HEK293T (cell line): ENCODE measurements around the gene VWA8.
"Not testable (repeated sequence)": the region's sequence is repeated elsewhere in the genome, so short reads cannot be mapped to it uniquely, and the experiment has no call there.

Experiments
- CTCF ChIA-PET: fragments of 350-600 bp; formaldehyde crosslinking; extraction: SDS; loops from one replicate; lab custom pipeline; 2021; ENCODE audit warnings: antibody characterized with exemption, inconsistent platforms; lab: Yijun Ruan, JAX
- POLR2A ChIA-PET: fragments of 350-600 bp; formaldehyde crosslinking; extraction: SDS; loops from one replicate; lab custom pipeline; 2020; ENCODE audit warnings: antibody characterized with exemption, inconsistent platforms; lab: Yijun Ruan, JAX
- DNase-seq: peaks from one replicate; pipeline ENCODE4 v3.0.0; 2012; ENCODE audit warnings: mixed read lengths; ENCODE audit errors: extremely low spot score
- ARNT ChIP-seq: fragments of 450-650 bp; IDR thresholded peaks from 2 replicates; pipeline ENCODE4 v1.6.1; 2017; ENCODE audit warnings: mild to moderate bottlenecking
- BHLHE40 ChIP-seq: fragments of 450-650 bp; IDR thresholded peaks from 2 replicates; pipeline ENCODE4 v1.6.1; 2016; ENCODE audit warnings: mild to moderate bottlenecking, moderate library complexity, borderline replicate concordance
- CTBP1 ChIP-seq: fragments of 450-650 bp; IDR thresholded peaks from 2 replicates; pipeline ENCODE4 v1.6.1; 2016; ENCODE audit warnings: borderline replicate concordance
- ELF4 ChIP-seq: fragments of 450-650 bp; IDR thresholded peaks from 2 replicates; pipeline ENCODE4 v1.6.1; 2017; ENCODE audit warnings: antibody characterized with exemption
- FOXA1 ChIP-seq: fragments of 450-650 bp; IDR thresholded peaks from 2 replicates; pipeline ENCODE4 v1.6.1; 2016; ENCODE audit warnings: mild to moderate bottlenecking
- FOXK2 ChIP-seq: fragments of 450-650 bp; IDR thresholded peaks from 2 replicates; pipeline ENCODE4 v1.6.1; 2016; ENCODE audit warnings: mild to moderate bottlenecking
- FOXM1 ChIP-seq: fragments of 450-650 bp; IDR thresholded peaks from 2 replicates; pipeline ENCODE4 v1.6.1; 2017; ENCODE audit warnings: mild to moderate bottlenecking, borderline replicate concordance
- HDGF ChIP-seq: fragments of 450-650 bp; IDR thresholded peaks from 2 replicates; pipeline ENCODE4 v1.6.1; 2017; ENCODE audit warnings: antibody characterized with exemption, borderline replicate concordance
- L3MBTL2 ChIP-seq: fragments of 450-650 bp; conservative IDR thresholded peaks from 2 replicates; pipeline ENCODE4 v1.6.1; 2016; ENCODE audit warnings: mild to moderate bottlenecking
- LEF1 ChIP-seq: fragments of 450-650 bp; IDR thresholded peaks from 2 replicates; pipeline ENCODE4 v1.6.1; 2017; ENCODE audit warnings: mild to moderate bottlenecking, borderline replicate concordance
- NFRKB ChIP-seq: fragments of 450-650 bp; IDR thresholded peaks from 2 replicates; pipeline ENCODE4 v1.6.1; 2016; ENCODE audit warnings: mild to moderate bottlenecking, moderate library complexity
- PKNOX1 ChIP-seq: fragments of 450-650 bp; IDR thresholded peaks from 2 replicates; pipeline ENCODE4 v1.6.1; 2016
- SP1 ChIP-seq: fragments of 450-650 bp; IDR thresholded peaks from 2 replicates; pipeline ENCODE4 v1.6.1; 2017
- SUZ12 ChIP-seq: fragments of 450-650 bp; IDR thresholded peaks from 2 replicates; pipeline ENCODE4 v1.6.1; 2016; ENCODE audit warnings: mild to moderate bottlenecking
- TARDBP ChIP-seq: fragments of 450-650 bp; IDR thresholded peaks from 2 replicates; pipeline ENCODE4 v1.6.1; 2016
- ZNF384 ChIP-seq: fragments of 450-650 bp; IDR thresholded peaks from 2 replicates; pipeline ENCODE4 v1.6.1; 2016

Gene VWA8

GRCh38 chr13:41905600-41906254 lies 55.2 kb downstream of the VWA8 start:
- POLR2A ChIA-PET, result no interaction called here
- TF ChIP-seq CTBP1 (no peak), ELF4 (no peak), HDGF (no peak), FOXA1 (no peak), ZNF384 (no peak)
- DNase-seq, result peak; percentile 26
- CTCF ChIA-PET, result no interaction called here

GRCh38 chr13:41900918-41901317 lies 60.0 kb downstream of the VWA8 start:
- CTCF ChIA-PET, result no interaction called here
- POLR2A ChIA-PET, result no interaction called here
- DNase-seq, result no peak
- TF ChIP-seq NFRKB (no peak), BHLHE40 (no peak), SUZ12 (no peak), TARDBP (no peak), PKNOX1 (no peak), FOXM1 (no peak), L3MBTL2 (no peak), LEF1 (no peak), SP1 (no peak), HDGF (no peak), FOXA1 (no peak), FOXK2 (no peak), ZNF384 (no peak), CTBP1 (no peak), ARNT (no peak), ELF4 (no peak)

GRCh38 chr13:41898411-41898810 lies 62.5 kb downstream of the VWA8 start:
- DNase-seq, CTCF ChIA-PET, POLR2A ChIA-PET: not testable (repeated sequence)

- TF ChIP-seq TARDBP, result no peak
- no peak for TF ChIP-seq CTBP1
- no peak for TF ChIP-seq ZNF384
- no peak for TF ChIP-seq FOXA1
- POLR2A ChIA-PET, result no interaction called here
- DNase-seq, result no peak
- CTCF ChIA-PET, result no interaction called here
These were observed 63.8 kb downstream of the VWA8 start for GRCh38 chr13:41897126-41897525.

GRCh38 chr13:41895478-41895877 lies 65.4 kb downstream of the VWA8 start:
- DNase-seq, result no peak
- ChIA-PET POLR2A (no interaction called here), CTCF (no interaction called here)
- TF ChIP-seq FOXK2, result no peak
- no peak for TF ChIP-seq PKNOX1
- TF ChIP-seq LEF1, result no peak
- TF ChIP-seq BHLHE40, result no peak
- no peak for TF ChIP-seq SUZ12
- no peak for TF ChIP-seq ELF4
- TF ChIP-seq TARDBP, result no peak
- TF ChIP-seq CTBP1, result no peak
- TF ChIP-seq HDGF, result no peak
- no peak for TF ChIP-seq SP1
- no peak for TF ChIP-seq ZNF384
- TF ChIP-seq ARNT, result no peak
- TF ChIP-seq L3MBTL2, result no peak
- TF ChIP-seq FOXA1, result no peak
- TF ChIP-seq FOXM1, result no peak
- TF ChIP-seq NFRKB, result no peak

GRCh38 chr13:41891119-41891518 lies 69.8 kb downstream of the VWA8 start:
- no peak for TF ChIP-seq CTBP1
- TF ChIP-seq HDGF, result no peak
- TF ChIP-seq ZNF384, result no peak
- no peak for TF ChIP-seq SP1
- TF ChIP-seq ELF4, result no peak
- POLR2A ChIA-PET, result no interaction called here
- DNase-seq, result no peak
- CTCF ChIA-PET, result interaction anchor here (0.7 kb wide), 1 partner anchor 69 kb away, joined by 3 read pairs; no protein-coding TSS in a partner anchor

- CTCF ChIA-PET, result no interaction called here
These were observed 77.8 kb downstream of the VWA8 start for GRCh38 chr13:41883147-41883546.

GRCh38 chr13:41881890-41882289 lies 79.0 kb downstream of the VWA8 start:
- POLR2A ChIA-PET, CTCF ChIA-PET, DNase-seq: not testable (repeated sequence)

More at GRCh38 chr13:41883147-41883546, 77.8 kb downstream of the VWA8 start:
- no peak for TF ChIP-seq FOXM1
- TF ChIP-seq NFRKB, result no peak
- no peak for TF ChIP-seq ARNT
- TF ChIP-seq LEF1, result no peak
- no peak for TF ChIP-seq TARDBP
- TF ChIP-seq PKNOX1, result no peak
- TF ChIP-seq ZNF384, result no peak
- TF ChIP-seq ELF4, result no peak
- TF ChIP-seq FOXA1, result no peak
- no peak for TF ChIP-seq L3MBTL2
- no peak for TF ChIP-seq CTBP1
- TF ChIP-seq SP1, result no peak
- no peak for TF ChIP-seq FOXK2
- no peak for TF ChIP-seq BHLHE40
- TF ChIP-seq HDGF, result no peak
- TF ChIP-seq SUZ12, result no peak
- POLR2A ChIA-PET, result no interaction called here
- DNase-seq, result no peak
